MCF 10A (cell line): ENCODE results near the gene MCTS1. TPM values are rescaled to one million over a fixed set of nuclear protein-coding genes. Genes with fewer than 3 reads are reported as not detected.
A peak's percentile ranks its signal among the peaks of the same experiment; 100 is the strongest.
"Not testable (repeated sequence)": the region's sequence is repeated elsewhere in the genome, so short reads cannot be mapped to it uniquely, and the experiment has no call there.

Experiments used
- BruUV-seq: library from RNA; stranded (reverse); fragments of 400-500 nt; replicated peaks from 2 replicates; lab custom pipeline; 2021; lab: Mats Ljungman, UMichigan
- CTCF ChIA-PET: fragments of 300-600 bp; sonication (Branson Sonifier 250); formaldehyde crosslinking; extraction: SDS; loops from one replicate; lab custom pipeline; 2021; ENCODE audit warnings: antibody characterized with exemption, inconsistent platforms; lab: Yijun Ruan, JAX
- POLR2A ChIA-PET: fragments of 300-600, 350-650 bp; sonication (Branson Sonifier 250); formaldehyde crosslinking; extraction: SDS; loops from one replicate; lab custom pipeline; 2020; ENCODE audit warnings: antibody characterized with exemption, inconsistent platforms; lab: Yijun Ruan, JAX
- DNase-seq: peaks from one replicate; pipeline ENCODE4 v3.0.0-alpha.2; 2018; ENCODE audit not compliant: unreplicated experiment
- H3K27ac Mint-ChIP-seq: one replicate; pipeline ENCODE4 v1.8.0; 2022; ENCODE audit warnings: mild to moderate bottlenecking, low read depth, mixed read lengths; ENCODE audit not compliant: unreplicated experiment
- H3K27me3 Mint-ChIP-seq: one replicate; pipeline ENCODE4 v1.8.0; 2022; ENCODE audit warnings: mixed read lengths; ENCODE audit not compliant: insufficient read depth, unreplicated experiment
- H3K36me3 Mint-ChIP-seq: one replicate; pipeline ENCODE4 v1.8.0; 2022; ENCODE audit warnings: mild to moderate bottlenecking, moderate library complexity, mixed read lengths; ENCODE audit not compliant: insufficient read depth, unreplicated experiment
- H3K4me1 Mint-ChIP-seq: one replicate; pipeline ENCODE4 v1.8.0; 2022; ENCODE audit warnings: mixed read lengths; ENCODE audit not compliant: insufficient read depth, unreplicated experiment
- H3K4me3 Mint-ChIP-seq: one replicate; pipeline ENCODE4 v1.8.0; 2022; ENCODE audit warnings: mild to moderate bottlenecking, moderate library complexity, mixed read lengths; ENCODE audit not compliant: unreplicated experiment
- H3K9me3 Mint-ChIP-seq: one replicate; pipeline ENCODE4 v1.8.0; 2022; ENCODE audit warnings: mixed read lengths; ENCODE audit not compliant: unreplicated experiment
- intact Hi-C: fragments of 100-400 bp; cut with micrococcal nuclease; formaldehyde crosslinking; loops from 2 replicates; pipeline ENCODE4 v1.14.1; 2022
- total RNA-seq: library from RNA; stranded (reverse); gene quantifications from 2 replicates; pipeline ENCODE4 v1.2.3, GENCODE V29; 2022
- TF ChIP-seq, protein P1 (sequence below): fragments of 200-600 bp; IDR thresholded peaks from one replicate; pipeline ENCODE4 v1.8.0; 2022; ENCODE audit warnings: antibody characterized with exemption, mild to moderate bottlenecking; ENCODE audit not compliant: unreplicated experiment

MCTS1 gene
- total RNA-seq, 1 experiment from 2014 or later: 64.9 TPM

GRCh38 chrX:120642871-120643270 is 39.0 kb downstream of the MCTS1 start:
- no peak overlapping the region for H3K27ac Mint-ChIP-seq
- peaks cover 8% of the 10 kb centered on the region for H3K9me3 Mint-ChIP-seq
- intact Hi-C loops: no loop called here

GRCh38 chrX:120647127-120647526 is 43.2 kb downstream of the MCTS1 start:
- BruUV-seq: no TSS peak
- no peak overlapping the region for H3K4me3 Mint-ChIP-seq
- TF ChIP-seq, protein P1, sequence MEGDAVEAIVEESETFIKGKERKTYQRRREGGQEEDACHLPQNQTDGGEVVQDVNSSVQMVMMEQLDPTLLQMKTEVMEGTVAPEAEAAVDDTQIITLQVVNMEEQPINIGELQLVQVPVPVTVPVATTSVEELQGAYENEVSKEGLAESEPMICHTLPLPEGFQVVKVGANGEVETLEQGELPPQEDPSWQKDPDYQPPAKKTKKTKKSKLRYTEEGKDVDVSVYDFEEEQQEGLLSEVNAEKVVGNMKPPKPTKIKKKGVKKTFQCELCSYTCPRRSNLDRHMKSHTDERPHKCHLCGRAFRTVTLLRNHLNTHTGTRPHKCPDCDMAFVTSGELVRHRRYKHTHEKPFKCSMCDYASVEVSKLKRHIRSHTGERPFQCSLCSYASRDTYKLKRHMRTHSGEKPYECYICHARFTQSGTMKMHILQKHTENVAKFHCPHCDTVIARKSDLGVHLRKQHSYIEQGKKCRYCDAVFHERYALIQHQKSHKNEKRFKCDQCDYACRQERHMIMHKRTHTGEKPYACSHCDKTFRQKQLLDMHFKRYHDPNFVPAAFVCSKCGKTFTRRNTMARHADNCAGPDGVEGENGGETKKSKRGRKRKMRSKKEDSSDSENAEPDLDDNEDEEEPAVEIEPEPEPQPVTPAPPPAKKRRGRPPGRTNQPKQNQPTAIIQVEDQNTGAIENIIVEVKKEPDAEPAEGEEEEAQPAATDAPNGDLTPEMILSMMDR: no peak
- H3K27ac Mint-ChIP-seq: no peak overlapping the region
- peak; percentile 46 for DNase-seq
- H3K9me3 Mint-ChIP-seq: peaks cover 8% of the 10 kb centered on the region
- ChIA-PET POLR2A (no interaction called here), CTCF (interaction anchor here (1.2 kb wide), 1 partner anchor 133 kb away, joined by 5 read pairs; no protein-coding TSS in a partner anchor)
- intact Hi-C loops: no loop called here
- H3K4me1 Mint-ChIP-seq: peaks cover 5% of the 10 kb centered on the region
- peaks cover 16% of the 10 kb centered on the region for H3K27me3 Mint-ChIP-seq
- no peaks in the 10 kb centered on the region for H3K36me3 Mint-ChIP-seq

More at GRCh38 chrX:120642871-120643270, 39.0 kb downstream of the MCTS1 start:
- Mint-ChIP-seq H3K4me1 (peaks cover 5% of the 10 kb centered on the region), H3K4me3 (no peak overlapping the region), H3K27me3 (peaks cover 16% of the 10 kb centered on the region), H3K36me3 (no peaks in the 10 kb centered on the region)
- TF ChIP-seq, protein P1: no peak
- no TSS peak for BruUV-seq
- no peak for DNase-seq
- ChIA-PET POLR2A (no interaction called here), CTCF (no interaction called here)

- CTCF ChIA-PET, intact Hi-C loops, H3K36me3 Mint-ChIP-seq, H3K4me1 Mint-ChIP-seq, POLR2A ChIA-PET, BruUV-seq, DNase-seq, H3K9me3 Mint-ChIP-seq, H3K4me3 Mint-ChIP-seq, H3K27me3 Mint-ChIP-seq, H3K27ac Mint-ChIP-seq: not testable (repeated sequence)
These were observed 48.4 kb downstream of the MCTS1 start for GRCh38 chrX:120652256-120652655.

DNA sequence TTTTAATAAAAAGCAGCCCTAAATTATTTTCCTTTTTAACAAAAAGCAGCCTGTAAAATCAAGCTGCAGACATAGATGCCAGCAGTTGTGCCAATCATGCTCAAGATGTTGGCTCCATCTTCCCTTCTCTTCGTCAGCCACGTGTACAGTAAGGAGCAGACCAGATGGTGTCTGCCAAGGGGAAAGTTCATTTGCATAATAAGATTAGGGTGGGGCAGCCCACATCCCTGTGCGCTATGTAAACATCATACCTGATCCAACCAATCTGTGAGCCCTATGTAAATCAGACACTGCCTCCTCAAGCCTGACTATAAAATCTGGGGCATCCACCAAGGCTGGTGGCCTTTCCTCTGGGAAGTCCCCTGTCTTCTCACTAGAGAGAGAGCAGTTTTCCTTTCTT is 49.1 kb downstream of the MCTS1 start:
- ChIA-PET CTCF (interaction anchor here (1.0 to 1.7 kb wide), 2 partner anchors 11 to 138 kb away, joined by 4 to 9 read pairs; no protein-coding TSS in a partner anchor), POLR2A (interaction anchor here (0.7 kb wide), 1 partner anchor 23 kb away, joined by 3 read pairs; no protein-coding TSS in a partner anchor)
- Mint-ChIP-seq H3K4me1 (no peaks in the 10 kb centered on the region), H3K27ac (no peak overlapping the region), H3K27me3 (no peaks in the 10 kb centered on the region), H3K9me3 (no peaks in the 10 kb centered on the region), H3K4me3 (no peak overlapping the region), H3K36me3 (no peaks in the 10 kb centered on the region)
- BruUV-seq: no TSS peak
- intact Hi-C loops: no loop called here
- peak; percentile 43 for DNase-seq
- TF ChIP-seq, protein P1: no peak
